Right hindlimb (tissue), 1 donor: Measurements from ENCODE around the gene CROCC2.

Source experiments
- DNase-seq: peaks from one replicate; pipeline ENCODE4 v3.0.0-alpha.2; 2018

Gene CROCC2

DNA sequence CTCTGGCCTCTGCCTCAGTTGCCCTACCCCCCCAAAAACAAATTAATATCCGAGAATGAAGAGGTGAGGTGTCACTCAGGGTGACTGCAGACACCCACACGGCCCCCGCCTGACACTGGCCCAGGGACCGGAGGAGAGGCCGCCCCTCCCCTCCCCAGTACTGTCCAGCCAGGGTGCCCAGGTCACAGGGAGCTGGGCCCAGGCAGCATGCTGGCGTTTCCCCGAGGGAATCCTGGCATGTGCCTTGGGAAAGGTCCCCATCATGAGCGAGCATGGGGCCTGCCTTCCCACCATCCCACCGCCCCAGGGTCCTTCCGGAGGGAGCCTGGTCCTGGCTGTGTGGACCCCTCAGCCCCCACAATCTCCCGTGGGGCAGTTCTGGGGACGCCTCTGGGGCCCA, 13.2 kb upstream of the CROCC2 start:
- DNase-seq, result no peak

DNA sequence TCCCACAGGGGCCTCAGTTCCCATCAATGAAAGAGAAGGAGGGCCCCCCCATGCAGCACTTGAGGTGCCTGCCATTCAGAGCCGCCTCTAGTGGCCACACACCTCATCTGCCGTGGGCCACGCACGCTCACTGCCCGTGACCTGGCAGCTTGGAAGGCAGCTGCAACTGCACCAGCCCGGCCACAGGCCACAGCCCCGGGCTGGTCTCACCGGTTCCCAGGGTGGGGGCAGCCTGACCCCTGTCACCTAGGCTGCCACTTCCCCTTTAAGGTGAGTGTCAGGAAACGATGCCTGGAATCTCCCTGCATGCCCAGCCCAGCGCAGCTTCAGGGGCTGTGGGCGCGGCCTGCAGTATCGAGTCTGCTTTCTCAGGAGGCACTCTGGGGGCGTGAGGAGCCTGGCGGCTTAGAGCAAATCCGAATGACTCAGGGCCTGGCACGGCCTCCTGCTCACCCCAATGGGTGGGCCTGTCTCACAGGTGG, 12.7 kb upstream of the CROCC2 start:
- DNase-seq, result no peak

- no peak for DNase-seq
Measured at GRCh38 chr2:240894006-240894405, 12.1 kb upstream of the CROCC2 start.

DNA sequence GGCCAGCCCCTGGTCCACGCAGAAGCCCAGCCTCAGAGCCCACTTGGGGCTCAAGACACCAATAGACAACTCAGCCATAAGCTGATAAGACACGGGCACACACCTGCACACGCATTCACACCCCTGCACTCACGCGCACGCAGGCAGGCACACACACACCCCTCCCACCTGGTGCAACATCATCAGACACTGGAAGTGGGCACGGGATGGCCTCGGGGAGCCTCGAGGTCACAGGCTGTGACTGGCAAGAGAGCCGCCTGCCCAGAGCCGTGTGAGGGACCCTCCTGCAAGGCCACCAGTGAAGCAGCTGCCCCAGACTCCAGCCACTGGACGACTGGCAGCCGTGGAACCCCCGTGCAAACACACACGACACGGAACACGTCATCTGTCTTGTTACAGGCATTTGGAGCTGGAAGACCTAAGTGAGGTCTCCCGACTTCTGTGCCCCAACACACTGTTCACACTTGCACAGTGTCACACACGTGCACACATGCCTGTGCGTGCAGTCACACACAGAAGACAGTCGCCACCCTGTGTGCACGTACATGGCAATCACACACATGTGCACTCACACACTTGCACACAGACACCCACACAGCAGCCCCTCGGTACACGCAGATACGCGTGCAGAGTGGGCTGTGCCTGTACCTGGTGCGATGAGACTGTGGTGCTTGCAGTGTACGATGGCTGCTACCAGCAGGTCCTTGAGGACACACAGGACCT, 11.1 kb upstream of the CROCC2 start:
- DNase-seq, result no peak

DNA sequence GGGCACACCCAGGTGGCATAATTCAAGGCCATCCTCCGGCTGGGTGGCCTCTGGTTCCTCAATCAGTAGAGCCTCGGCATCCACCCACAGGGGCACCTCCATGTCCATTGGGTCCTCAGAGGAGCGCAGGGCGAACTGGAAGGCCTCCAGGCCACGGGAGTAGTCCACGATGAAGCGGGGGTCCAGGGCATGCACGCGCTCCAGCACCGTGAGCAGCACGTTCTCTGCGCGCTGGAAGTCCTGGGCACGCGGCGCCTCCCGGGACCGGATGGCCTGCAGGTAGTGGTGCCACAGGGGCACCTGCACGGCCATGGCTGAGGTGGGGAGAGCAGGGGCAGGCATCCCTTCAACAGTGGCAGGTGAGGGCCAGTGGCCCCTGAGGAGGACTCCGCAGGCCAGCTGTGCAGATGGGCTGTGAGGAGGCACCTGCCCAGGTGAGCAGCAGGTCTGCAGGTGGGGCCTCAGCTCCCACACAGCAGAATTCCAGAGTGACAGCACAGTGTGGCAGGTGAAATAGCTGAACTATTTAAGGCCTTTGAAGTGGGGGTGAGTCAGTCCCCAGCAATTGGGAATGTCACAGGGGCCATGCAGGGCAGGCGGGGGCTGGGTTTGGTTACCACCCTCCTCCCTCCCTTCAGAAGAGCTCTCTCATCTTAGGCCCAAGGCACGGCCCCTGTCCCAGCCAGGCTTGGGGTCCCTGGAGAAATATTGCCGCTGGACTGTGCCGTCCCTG, 10.3 kb upstream of the CROCC2 start, which contains the start of gene MAB21L4:
MAB21L4 (minus strand) TSS at position 501 of the 733 bp plus-strand sequence; CDS start at position 342, 159 bp downstream.
- DNase-seq, result no peak

DNA sequence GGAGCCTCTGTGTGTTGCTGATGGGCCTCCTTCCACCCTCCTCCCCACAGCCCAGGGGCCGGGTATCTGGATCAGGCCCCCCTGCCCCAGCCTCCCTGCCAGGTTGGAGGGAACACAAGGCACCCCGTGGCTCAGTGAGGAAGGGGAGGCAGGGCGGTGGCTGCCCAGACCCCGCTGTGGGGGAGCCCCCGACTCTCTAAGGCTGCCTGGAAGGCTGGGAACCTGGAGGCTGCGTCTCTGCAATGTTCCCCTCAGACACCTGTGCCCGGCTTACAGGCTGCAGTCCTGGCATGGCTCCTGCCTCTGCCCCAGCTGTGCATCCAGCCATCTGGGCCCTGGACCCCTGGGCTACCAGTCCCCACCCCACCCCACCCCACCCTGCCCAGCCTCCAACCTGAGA, 9.7 kb upstream of the CROCC2 start:
- no peak for DNase-seq

DNA sequence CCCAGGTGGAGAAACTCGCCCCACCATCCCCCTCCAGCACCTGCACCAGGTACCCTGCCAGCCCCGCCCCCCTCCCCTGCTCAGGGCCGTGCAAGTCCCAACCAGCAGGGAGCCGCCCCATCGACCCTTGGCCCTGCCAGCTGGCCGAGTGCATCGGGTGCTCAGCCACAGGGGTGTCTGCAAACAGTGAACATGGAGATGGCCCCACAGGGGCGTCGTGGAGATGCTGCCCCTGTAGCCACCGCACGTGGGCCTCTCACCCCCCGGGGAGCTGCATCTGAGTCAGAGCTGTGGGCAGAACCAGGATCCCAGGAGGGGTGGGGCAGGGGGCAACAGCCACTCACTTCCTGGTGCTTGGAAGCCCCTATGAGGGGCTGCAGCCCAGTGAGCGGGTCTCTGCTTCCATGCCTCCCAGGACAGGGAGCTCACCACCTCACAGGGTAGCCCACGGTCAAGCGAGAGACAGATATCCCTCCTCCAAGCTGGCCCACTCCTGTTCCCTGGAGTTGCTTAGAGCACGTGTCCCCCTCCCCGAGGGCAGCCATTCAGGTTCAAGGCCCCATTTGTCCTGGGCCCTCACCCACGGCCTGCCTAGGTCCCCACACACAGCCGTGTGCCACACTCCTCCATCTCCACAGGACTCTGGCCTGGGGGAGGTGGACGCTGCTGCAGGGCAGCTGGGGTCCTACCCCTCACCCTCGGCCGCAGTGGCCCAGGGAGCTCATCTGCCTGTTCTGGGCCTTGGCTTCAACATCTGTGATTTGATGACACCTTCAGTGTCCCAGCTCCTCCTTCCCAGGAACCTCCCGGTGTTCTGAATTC, 9.1 kb upstream of the CROCC2 start:
- DNase-seq, result no peak

DNA sequence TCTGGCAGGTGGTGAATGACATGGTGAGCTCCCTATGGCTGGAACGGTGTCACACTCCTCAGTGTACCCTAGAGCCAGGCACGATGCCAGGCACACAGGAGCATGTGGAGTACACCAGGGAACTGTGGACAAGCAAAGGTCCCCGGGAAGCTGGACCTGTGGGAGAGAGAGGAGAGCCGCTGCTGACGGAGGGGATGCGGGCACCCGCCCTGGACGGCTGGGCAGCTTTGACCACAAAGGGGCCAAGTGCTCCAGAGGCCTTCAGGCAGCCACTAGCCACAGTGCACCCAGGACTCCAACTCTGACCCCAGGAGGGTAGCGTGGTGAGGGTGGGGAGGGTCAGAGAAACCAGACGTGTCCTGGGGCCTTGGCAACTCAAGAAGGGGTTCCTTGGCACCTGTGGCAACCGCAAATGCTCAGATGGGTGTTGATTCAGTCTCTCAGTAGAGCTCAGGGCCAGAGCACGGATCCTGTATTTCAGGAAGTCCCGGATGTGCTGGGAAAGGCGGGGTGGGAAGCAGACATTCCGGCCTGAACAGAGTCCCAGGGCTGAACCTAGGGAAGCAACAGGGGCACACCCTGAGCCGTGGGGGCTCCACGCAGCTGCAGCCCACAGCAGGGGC, 7.9 kb upstream of the CROCC2 start:
- no peak for DNase-seq

GRCh38 chr2:240898731-240899467, 7.2 kb upstream of the CROCC2 start:
- no peak for DNase-seq

- DNase-seq, result no peak
Measured at GRCh38 chr2:240899468-240899865, 6.7 kb upstream of the CROCC2 start.

DNA sequence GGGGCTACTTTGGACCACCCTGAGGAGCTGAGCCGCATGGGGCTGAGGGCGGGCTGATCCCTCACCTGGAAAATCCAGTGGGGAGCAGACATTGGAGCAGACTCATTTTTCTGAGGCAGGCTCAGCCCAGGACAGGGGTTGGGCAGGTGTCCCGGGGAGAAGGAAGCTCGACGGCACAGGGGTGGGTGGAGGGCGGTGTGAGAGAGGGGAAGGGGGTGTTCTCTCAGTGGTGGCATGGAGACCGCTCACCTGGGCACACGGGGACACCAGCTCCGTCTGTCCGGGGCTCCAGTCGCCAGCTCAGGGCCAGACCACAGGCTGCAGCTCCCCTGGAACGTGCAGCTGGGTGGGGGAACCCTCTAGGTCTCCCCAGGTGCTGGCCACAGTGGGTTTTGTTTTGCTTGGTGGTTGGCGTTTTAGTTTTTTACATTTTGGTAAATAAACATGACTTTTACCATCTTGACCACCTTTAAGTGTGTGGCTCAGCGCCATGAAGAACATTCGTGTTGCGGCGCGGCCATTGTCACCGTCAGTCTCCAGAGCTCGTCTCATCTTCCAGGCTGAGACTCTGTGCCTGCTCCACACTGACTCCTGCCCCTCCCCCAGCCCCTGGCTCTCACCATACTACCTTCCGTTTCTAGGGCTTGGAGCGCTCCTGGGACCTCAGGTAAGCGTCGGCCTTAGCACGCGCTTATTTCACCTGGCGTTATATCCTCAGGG, 5.8 kb upstream of the CROCC2 start:
- no peak for DNase-seq

GRCh38 chr2:240901986-240902614, 4.0 kb upstream of the CROCC2 start:
- no peak for DNase-seq

DNA sequence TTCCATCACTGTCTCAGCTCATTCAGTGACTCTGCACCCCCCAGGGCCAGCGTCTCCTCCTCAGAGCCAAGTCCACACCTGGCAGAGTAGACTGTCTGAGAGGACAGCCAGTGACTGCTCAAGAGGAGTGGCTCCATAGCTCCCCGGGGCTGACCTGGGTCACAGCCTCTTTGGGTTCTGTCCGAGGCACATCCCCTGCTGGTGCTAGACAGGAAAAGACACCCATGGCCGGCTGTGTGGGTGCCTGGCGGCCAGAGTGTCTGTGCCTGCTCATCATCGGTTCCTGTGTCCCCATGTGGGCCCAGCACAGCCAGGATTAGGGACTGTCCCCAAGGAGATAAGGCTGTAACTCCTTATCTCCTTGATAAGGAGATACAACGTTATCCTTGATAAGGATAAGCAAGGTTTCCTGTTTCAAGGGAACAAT, 3.5 kb upstream of the CROCC2 start:
- no peak for DNase-seq

DNA sequence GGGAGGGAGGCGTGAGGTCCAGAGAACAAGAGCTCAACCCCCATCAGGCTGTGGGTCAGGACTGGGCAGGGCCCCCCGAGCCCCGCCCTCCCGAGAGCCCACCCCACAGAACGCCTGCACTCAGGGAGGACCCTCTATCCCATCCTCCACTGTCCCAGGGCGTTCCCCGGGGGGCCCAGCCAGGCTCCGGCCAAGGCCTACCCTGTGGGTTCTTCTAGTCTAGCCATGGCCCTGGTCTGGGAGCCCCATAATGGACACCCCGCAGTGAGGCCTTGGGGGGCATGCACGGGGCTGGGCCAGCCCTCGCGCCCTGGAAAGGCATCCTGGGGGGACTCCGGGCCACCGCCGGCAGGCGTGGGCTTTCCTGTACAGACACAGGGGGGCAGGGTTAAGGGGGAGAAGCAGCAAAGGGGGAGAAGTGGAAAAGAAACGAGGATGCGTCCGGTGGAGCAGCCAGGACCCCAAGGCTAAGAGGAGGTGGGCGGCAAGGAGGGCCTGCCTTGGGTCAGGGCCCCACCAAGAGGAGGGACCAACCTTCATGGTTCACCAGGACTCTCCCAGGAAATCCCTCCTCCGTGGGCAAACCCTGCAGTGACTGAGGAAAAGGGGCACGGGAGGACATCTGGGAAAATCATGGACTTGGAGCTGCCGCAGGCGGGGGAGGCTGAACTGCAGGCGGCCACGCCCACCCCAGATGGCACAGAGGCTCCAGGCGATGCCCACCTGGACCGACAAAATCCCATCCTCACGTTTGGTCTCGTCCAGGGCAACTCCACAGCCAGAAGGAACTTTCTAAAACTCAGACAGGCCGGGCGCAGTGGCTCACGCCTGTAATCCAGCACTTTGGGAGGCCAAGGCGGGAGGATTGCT, 2.7 kb upstream of the CROCC2 start:
- DNase-seq, result no peak

DNA sequence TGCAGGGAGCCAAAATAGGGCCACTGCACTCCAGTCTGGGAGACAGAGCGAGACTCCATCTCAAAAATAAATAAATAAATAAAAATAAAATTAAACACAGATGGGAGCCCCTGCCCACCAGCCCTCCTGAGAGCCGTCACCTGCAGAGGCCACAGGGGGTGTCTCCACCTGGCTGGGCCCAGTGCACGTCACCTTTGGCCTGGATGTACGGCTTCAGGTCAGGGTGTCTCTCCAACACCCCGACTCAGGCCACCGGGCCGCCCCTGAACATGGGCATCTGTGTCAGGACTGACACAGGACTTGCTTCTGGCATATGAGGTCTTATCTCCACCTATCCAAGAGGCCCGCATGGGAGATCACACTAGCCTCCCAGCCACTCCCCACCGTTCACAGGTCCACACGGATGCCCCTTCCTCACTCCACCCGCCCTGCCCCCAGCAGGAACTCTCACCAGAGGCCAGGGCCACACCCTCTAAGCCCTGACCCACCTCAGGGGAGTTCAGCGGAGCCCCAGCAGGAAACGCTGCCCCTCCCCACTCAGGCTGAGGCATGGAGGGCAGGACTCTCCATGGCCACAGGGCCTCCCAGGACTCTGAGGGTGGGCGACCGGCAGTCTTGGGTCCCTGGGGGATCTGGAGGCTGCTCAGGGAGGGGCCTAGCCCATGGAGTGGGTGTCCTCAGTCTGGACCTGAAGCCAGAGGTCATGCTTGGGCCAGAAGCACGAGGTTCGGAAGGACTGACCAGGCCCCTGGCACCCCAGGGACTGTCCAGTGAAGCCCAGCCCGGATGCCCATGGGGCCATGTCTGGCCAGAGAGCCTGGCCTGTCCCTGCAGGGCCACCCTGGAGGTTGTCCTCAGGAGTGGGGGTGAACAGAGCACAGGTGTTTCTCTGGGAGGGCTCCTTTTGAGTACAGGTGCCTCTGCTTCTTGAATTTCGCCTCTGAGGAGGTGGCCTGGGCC, 1.6 kb upstream of the CROCC2 start:
- DNase-seq, result no peak

DNA sequence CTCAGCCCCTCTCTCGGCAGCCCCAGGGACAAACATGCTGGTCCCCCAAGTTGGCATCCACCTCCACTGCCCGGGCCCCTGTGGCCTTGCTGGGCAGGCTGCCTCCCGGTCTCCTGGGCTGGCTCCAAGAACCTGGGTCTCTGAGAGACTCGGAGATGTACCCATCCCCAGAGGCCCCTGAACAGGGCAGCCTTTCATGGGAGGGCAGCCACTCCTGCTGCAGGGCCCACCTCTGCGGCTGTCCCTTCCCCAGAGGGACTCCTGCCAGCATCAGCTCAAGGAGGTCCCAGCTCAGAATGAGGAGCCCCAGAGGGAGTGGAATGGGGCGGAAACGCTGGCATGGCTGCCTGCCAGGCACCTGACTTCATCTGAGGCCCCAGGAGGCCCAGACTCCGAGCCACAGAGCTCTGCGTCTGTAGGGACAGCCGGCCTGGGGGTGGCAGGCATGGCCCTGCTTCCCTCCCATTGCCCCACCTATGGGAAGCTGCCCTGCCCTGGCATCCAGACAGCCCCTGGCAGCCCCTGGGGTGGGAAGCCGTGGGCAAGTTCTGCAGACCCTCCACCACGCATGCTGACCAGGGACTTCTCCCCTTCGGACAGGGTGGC, 857 bp upstream of the CROCC2 start:
- DNase-seq, result no peak

- no peak for DNase-seq
Measured at GRCh38 chr2:240906911-240907590, 915 bp downstream of the CROCC2 start.
